Panc1 (cell line): ENCODE results near the gene ADARB2. TPM values are rescaled to one million over a fixed set of nuclear protein-coding genes. Genes with fewer than 3 reads are reported as not detected.

Source experiments
- ATAC-seq: fragments of 200-7000 bp; cut with Tn5 transposase; 2 replicates; pipeline ENCODE4 v1.9.1; 2020; ENCODE audit warnings: mild to moderate bottlenecking, moderate library complexity
- BruUV-seq: library from RNA; stranded (reverse); fragments of 400-500 nt; replicated peaks from 2 replicates; lab custom pipeline; 2021; lab: Mats Ljungman, UMichigan
- CTCF ChIA-PET: fragments of 300-600 bp; sonication (Branson Sonifier 250); formaldehyde crosslinking; loops from one replicate; lab custom pipeline; 2022; ENCODE audit warnings: antibody characterized with exemption; lab: Charles Lee
- POLR2A ChIA-PET: fragments of 300-600 bp; sonication (Branson Sonifier 250); formaldehyde crosslinking; loops from one replicate; lab custom pipeline; 2022; ENCODE audit warnings: antibody characterized with exemption; lab: Charles Lee
- DNase-seq: peaks from one replicate; pipeline ENCODE4 v3.0.0-alpha.2; 2010; ENCODE audit warnings: low read depth, low spot score
- H3K27ac ChIP-seq: 2 replicates; pipeline ENCODE4 v1.5.1; 2011; ENCODE audit warnings: mild to moderate bottlenecking, low read length, inconsistent platforms
- H3K27me3 ChIP-seq: fragments of 200-500 bp; sonication (Bioruptor generic); 2 replicates; pipeline ENCODE4 v1.6.0; 2014; ENCODE audit warnings: low read length, inconsistent platforms; ENCODE audit not compliant: control insufficient read depth, insufficient read depth
- H3K36me3 ChIP-seq: fragments of 200-500 bp; sonication (Bioruptor generic); 2 replicates; pipeline ENCODE4 v1.5.1; 2014; ENCODE audit warnings: inconsistent platforms, mild to moderate bottlenecking, low read length, moderate library complexity; ENCODE audit not compliant: control insufficient read depth, insufficient read depth
- H3K4me1 ChIP-seq: 2 replicates; pipeline ENCODE4 v1.5.1; 2011; ENCODE audit warnings: inconsistent platforms, mild to moderate bottlenecking, low read length, moderate library complexity; ENCODE audit not compliant: control insufficient read depth, insufficient read depth
- H3K4me3 ChIP-seq, 2 experiments: 2 replicates each; pipeline ENCODE4 v1.5.1; 2011 to 2012; ENCODE audit warnings: low read depth in 2 of 2, low read length in 2 of 2, mild to moderate bottlenecking in 2 of 2, inconsistent platforms in 1 of 2, moderate library complexity in 1 of 2
- H3K9me3 ChIP-seq: fragments of 200-500 bp; sonication (Bioruptor generic); 2 replicates; pipeline ENCODE4 v1.5.1; 2014; ENCODE audit warnings: low read depth, mild to moderate bottlenecking, inconsistent platforms, low read length, moderate library complexity; ENCODE audit not compliant: control insufficient read depth, insufficient read depth
- POLR2AphosphoS5 ChIP-seq: IDR thresholded peaks from 2 replicates; pipeline ENCODE4 v1.6.1; 2012; ENCODE audit warnings: mild to moderate bottlenecking, low read depth, low read length, moderate library complexity
- SIN3A ChIP-seq: IDR thresholded peaks from 2 replicates; pipeline ENCODE4 v1.6.1; 2012; ENCODE audit warnings: low read depth, mild to moderate bottlenecking, low read length, moderate library complexity, borderline replicate concordance; ENCODE audit not compliant: insufficient read depth
- TCF7L2 ChIP-seq: IDR thresholded peaks from 2 replicates; pipeline ENCODE4 v1.6.1; 2011; ENCODE audit warnings: mild to moderate bottlenecking, low read depth, low read length, inconsistent platforms
- in situ Hi-C: cut with HindIII; loops from 2 replicates; pipeline ENCODE4 v1.10.0; 2016; ENCODE audit warnings: low sequenced_read_pairs, low pct_unique_long_range_greater_than_20kb
- intact Hi-C: fragments of 100-400 bp; cut with micrococcal nuclease; formaldehyde crosslinking; loops from one replicate; pipeline ENCODE4 v1.10.0; 2022; ENCODE audit not compliant: unreplicated experiment
- total RNA-seq: library from RNA; stranded (reverse); gene quantifications from one replicate; pipeline ENCODE4 v1.2.1, GENCODE V29; 2021; ENCODE audit not compliant: unreplicated experiment
- TF ChIP-seq, protein P1 (sequence below): fragments of 450-650 bp; IDR thresholded peaks from 2 replicates; pipeline ENCODE4 v1.5.1; 2017; ENCODE audit warnings: mild to moderate bottlenecking
- TF ChIP-seq, protein P2 (sequence below), 2 experiments: IDR thresholded peaks; 2 replicates each; pipeline ENCODE4 v1.6.1; 2011 to 2012; ENCODE audit warnings: low read depth in 2 of 2, control low read depth in 1 of 2, low read length in 1 of 2, mild to moderate bottlenecking in 1 of 2, moderate library complexity in 1 of 2; ENCODE audit not compliant: insufficient read depth in 1 of 2

The ADARB2 gene
- total RNA-seq, 1 experiment from 2014 or later, result 0.31 TPM

DNA sequence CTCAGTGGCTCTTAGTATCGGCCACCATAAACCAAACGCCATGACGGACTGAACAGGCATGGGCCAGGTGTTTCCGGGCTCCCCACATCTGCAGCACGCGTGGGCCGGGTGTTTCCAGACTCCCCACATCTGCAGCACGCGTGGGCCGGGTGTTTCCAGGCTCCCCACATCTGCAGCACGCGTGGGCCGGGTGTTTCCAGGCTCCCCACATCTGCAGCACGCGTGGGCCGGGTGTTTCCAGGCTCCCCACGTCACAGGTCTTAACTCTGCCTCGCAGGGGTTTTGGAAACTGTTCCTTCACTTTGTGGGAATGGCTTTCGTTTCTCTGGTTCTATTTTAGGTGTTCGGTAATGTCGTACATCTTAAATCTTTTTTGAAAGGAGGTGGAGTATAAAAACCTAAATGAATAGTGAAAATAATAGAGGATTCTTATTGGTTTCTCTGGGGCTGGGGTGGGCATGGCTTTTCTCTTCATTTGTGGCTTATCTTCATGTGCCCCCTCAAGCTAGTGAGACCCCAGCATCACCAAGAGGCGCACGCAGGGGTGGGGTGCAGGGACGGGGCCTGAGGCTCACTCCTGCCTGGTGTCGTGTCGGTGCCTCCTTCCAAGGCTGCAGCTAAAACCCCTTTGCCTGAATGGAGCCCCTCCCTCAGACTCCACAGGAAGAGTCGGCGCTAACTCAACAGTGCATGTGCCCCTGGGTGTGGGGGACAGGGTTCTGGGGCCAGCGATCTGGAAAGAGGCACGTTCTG lies 554.9 kb downstream of the ADARB2 start:
- Histone ChIP-seq H3K4me1 (no peaks in the 10 kb centered on the region), H3K36me3 (no peaks in the 10 kb centered on the region), H3K4me3 (no peak overlapping the region), H3K27ac (no peak overlapping the region), H3K9me3 (no peaks in the 10 kb centered on the region), H3K27me3 (no peaks in the 10 kb centered on the region)
- in situ Hi-C loops (no loop called here), intact Hi-C loops (no loop called here)
- ChIA-PET POLR2A (no interaction called here), CTCF (no interaction called here)
- DNase-seq (no peak), ATAC-seq (no peak)
- BruUV-seq, result no TSS peak
- no peak for TF ChIP-seq SIN3A
- no peak for TF ChIP-seq TCF7L2

DNA sequence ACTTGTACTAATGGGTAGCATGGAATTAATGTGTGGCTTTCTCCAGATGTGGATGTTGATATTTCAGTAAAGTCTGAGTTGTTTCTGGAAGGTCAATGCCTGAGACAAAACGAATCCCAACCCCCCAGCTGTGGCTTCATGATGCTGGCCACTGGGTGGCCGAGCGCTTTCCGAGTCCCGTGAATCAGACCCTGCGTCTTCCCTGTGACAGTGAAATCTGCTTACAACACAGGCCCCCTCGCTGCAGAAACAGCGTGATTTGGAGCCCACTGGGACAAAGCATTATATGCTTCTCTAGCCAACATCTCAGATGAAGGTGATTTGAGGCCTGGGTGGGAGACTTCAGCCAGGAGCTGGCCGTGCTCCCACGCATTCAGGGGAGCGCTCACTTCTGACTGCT lies 556.5 kb downstream of the ADARB2 start:
- H3K4me1 ChIP-seq, result no peaks in the 10 kb centered on the region
- H3K27ac ChIP-seq, result no peak overlapping the region
- DNase-seq (no peak), ATAC-seq (no peak)
- H3K27me3 ChIP-seq, result no peaks in the 10 kb centered on the region
- ChIA-PET CTCF (interaction anchor here (1.1 kb wide), 1 partner anchor 16 kb away, joined by 6 read pairs; no protein-coding TSS in a partner anchor), POLR2A (no interaction called here)
- in situ Hi-C loops (no loop called here), intact Hi-C loops (no loop called here)
- no peaks in the 10 kb centered on the region for H3K9me3 ChIP-seq
- no TSS peak for BruUV-seq
- H3K4me3 ChIP-seq, result no peak overlapping the region
- no peak for TF ChIP-seq TCF7L2
- TF ChIP-seq, protein P1, sequence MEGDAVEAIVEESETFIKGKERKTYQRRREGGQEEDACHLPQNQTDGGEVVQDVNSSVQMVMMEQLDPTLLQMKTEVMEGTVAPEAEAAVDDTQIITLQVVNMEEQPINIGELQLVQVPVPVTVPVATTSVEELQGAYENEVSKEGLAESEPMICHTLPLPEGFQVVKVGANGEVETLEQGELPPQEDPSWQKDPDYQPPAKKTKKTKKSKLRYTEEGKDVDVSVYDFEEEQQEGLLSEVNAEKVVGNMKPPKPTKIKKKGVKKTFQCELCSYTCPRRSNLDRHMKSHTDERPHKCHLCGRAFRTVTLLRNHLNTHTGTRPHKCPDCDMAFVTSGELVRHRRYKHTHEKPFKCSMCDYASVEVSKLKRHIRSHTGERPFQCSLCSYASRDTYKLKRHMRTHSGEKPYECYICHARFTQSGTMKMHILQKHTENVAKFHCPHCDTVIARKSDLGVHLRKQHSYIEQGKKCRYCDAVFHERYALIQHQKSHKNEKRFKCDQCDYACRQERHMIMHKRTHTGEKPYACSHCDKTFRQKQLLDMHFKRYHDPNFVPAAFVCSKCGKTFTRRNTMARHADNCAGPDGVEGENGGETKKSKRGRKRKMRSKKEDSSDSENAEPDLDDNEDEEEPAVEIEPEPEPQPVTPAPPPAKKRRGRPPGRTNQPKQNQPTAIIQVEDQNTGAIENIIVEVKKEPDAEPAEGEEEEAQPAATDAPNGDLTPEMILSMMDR, result no peak
- TF ChIP-seq SIN3A, result no peak
- TF ChIP-seq, protein P2, sequence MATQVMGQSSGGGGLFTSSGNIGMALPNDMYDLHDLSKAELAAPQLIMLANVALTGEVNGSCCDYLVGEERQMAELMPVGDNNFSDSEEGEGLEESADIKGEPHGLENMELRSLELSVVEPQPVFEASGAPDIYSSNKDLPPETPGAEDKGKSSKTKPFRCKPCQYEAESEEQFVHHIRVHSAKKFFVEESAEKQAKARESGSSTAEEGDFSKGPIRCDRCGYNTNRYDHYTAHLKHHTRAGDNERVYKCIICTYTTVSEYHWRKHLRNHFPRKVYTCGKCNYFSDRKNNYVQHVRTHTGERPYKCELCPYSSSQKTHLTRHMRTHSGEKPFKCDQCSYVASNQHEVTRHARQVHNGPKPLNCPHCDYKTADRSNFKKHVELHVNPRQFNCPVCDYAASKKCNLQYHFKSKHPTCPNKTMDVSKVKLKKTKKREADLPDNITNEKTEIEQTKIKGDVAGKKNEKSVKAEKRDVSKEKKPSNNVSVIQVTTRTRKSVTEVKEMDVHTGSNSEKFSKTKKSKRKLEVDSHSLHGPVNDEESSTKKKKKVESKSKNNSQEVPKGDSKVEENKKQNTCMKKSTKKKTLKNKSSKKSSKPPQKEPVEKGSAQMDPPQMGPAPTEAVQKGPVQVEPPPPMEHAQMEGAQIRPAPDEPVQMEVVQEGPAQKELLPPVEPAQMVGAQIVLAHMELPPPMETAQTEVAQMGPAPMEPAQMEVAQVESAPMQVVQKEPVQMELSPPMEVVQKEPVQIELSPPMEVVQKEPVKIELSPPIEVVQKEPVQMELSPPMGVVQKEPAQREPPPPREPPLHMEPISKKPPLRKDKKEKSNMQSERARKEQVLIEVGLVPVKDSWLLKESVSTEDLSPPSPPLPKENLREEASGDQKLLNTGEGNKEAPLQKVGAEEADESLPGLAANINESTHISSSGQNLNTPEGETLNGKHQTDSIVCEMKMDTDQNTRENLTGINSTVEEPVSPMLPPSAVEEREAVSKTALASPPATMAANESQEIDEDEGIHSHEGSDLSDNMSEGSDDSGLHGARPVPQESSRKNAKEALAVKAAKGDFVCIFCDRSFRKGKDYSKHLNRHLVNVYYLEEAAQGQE (IDR thresholded peaks at IDR 0.05; ENCODE audit: insufficient read depth in 1 of 2, low read depth in 2 of 2, low read length in 1 of 2), result no peak
- no peak for TF ChIP-seq POLR2AphosphoS5
- H3K36me3 ChIP-seq, result no peaks in the 10 kb centered on the region

DNA sequence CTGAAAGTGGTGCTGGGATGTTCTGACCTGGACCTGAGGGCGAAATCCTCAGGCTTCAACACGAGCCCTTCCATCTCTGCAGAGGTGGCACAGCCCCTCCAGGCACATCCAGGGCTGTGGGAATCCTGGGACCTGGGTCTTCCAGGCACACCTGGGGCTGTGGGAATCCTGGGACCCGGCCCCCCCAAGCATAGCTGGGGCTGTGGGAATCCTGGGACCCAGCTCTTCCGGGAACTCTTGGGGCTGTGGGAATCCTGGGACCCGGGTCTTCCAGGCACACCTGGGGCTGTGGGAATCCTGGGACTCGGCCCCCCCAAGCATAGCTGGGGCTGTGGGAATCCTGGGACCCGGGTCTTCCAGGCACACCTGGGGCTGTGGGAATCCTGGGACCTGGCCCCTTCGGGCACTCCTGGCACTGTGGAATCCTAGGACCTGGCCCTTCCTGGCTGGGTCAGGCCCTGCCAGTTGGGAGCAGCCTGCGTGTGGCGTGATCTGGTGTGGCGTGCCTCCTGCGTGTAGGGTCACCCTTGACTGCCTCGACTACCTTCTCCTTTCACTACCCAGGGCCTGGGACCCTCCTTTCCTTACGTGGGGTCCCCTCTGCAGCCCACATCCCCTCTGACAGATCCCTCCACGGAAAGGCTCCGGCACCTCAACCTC lies 557.1 kb downstream of the ADARB2 start:
- Histone ChIP-seq H3K27ac (no peak overlapping the region), H3K9me3 (no peaks in the 10 kb centered on the region), H3K4me3 (no peak overlapping the region), H3K4me1 (no peaks in the 10 kb centered on the region), H3K27me3 (no peaks in the 10 kb centered on the region), H3K36me3 (no peaks in the 10 kb centered on the region)
- TF ChIP-seq SIN3A (no peak), TCF7L2 (no peak), POLR2AphosphoS5 (no peak)
- TF ChIP-seq, protein P2 (IDR thresholded peaks at IDR 0.05; ENCODE audit: insufficient read depth in 1 of 2, low read depth in 2 of 2, low read length in 1 of 2), result no peak
- TF ChIP-seq, protein P1, result no peak
- in situ Hi-C loops (no loop called here), intact Hi-C loops (no loop called here)
- DNase-seq (no peak), ATAC-seq (no peak)
- POLR2A ChIA-PET, result no interaction called here
- no TSS peak for BruUV-seq
- CTCF ChIA-PET, result no interaction called here
